Esophagus (tissue), 2 donors: ENCODE data around the gene MEAF6. TPM values are rescaled to one million over a fixed set of nuclear protein-coding genes. Genes with fewer than 3 reads are reported as not detected.

Source experiments
- H3K27ac ChIP-seq, 2 donors: one replicate each; pipeline ENCODE4 v1.5.1; 2013; ENCODE audit warnings: low read depth in 2 of 2, mild to moderate bottlenecking in 2 of 2, inconsistent platforms in 1 of 2, low read length in 1 of 2, moderate library complexity in 1 of 2
- H3K27me3 ChIP-seq, 2 donors: one replicate each; pipeline ENCODE4 v1.6.1; 2013; ENCODE audit warnings: low read length in 2 of 2, control low read depth in 1 of 2, mild to moderate bottlenecking in 1 of 2; ENCODE audit not compliant: insufficient read depth in 2 of 2, control insufficient read depth in 1 of 2
- H3K36me3 ChIP-seq, 2 donors: one replicate each; pipeline ENCODE4 v1.6.1; 2013; ENCODE audit warnings: low read length in 1 of 2; ENCODE audit not compliant: control insufficient read depth in 2 of 2, insufficient read depth in 2 of 2
- H3K4me1 ChIP-seq, 2 donors: one replicate each; pipeline ENCODE4 v1.6.1; 2013; ENCODE audit warnings: low read length in 1 of 2; ENCODE audit not compliant: control insufficient read depth in 2 of 2, insufficient read depth in 2 of 2
- H3K4me3 ChIP-seq, 2 donors: one replicate each; pipeline ENCODE4 v1.5.1; 2013; ENCODE audit warnings: low read length in 2 of 2, mild to moderate bottlenecking in 2 of 2, low read depth in 1 of 2, moderate library complexity in 1 of 2
- H3K9me3 ChIP-seq, 2 donors: one replicate each; pipeline ENCODE4 v1.6.1; 2013; ENCODE audit warnings: mild to moderate bottlenecking in 2 of 2, low read depth in 1 of 2, low read length in 1 of 2, moderate library complexity in 1 of 2; ENCODE audit not compliant: control insufficient read depth in 2 of 2, insufficient read depth in 1 of 2
- WGBS, 2 donors: extraction: QIAGEN DNeasy Blood & Tissue Kit; methylation state at CpG; one replicate each; pipeline ENCODE4 v1.1.7; 2013; 5-methylcytosine and 5-hydroxymethylcytosine counted together
- polyA plus RNA-seq, 2 donors: library from polyadenylated mRNA; stranded (reverse); fragments of 200-250 nt; gene quantifications; one replicate each; pipeline ENCODE4 v1.2.3, GENCODE V29; 2013
- donor health status: healthy with polysubstance abuse.
- donor health status: Bipolar disorder and iron deficiency.

Gene MEAF6
- polyA plus RNA-seq, 2 donors = 28.8 to 33.9 TPM

GRCh38 chr1:37475380-37476086, 39.0 kb downstream of the MEAF6 start:
- Histone ChIP-seq H3K9me3 (no peaks in the 10 kb centered on the region), H3K4me3 (peak overlapping the region; percentile 70), H3K4me1 (peaks cover 18 to 55% of the 10 kb centered on the region in 2 donors), H3K27me3 (no peaks in the 10 kb centered on the region), H3K27ac (peak overlapping the region; percentile 92 to 98), H3K36me3 (peaks cover 5 to 24% of the 10 kb centered on the region in 2 donors)
- WGBS, 2 donors = 53 to 55% methylated on average over 24 of the region's 24 CpGs

GRCh38 chr1:37474697-37475379, 39.7 kb downstream of the MEAF6 start:
- Histone ChIP-seq H3K27me3 (no peaks in the 10 kb centered on the region), H3K9me3 (no peaks in the 10 kb centered on the region), H3K27ac (peak overlapping the region; percentile 92 to 98), H3K4me1 (peaks cover 14 to 48% of the 10 kb centered on the region in 2 donors), H3K4me3 (peak overlapping the region; percentile 70), H3K36me3 (peaks cover 4 to 17% of the 10 kb centered on the region in 2 donors)
- 1% methylated on average over 32 to 38 of the region's 38 CpGs for WGBS, 2 donors

- Histone ChIP-seq H3K27me3 (no peaks in the 10 kb centered on the region), H3K4me3 (peak within 1 kb of the TSS; percentile 70), H3K36me3 (peaks cover 4 to 17% of the 10 kb centered on the region in 2 donors), H3K9me3 (no peaks in the 10 kb centered on the region), H3K27ac (peak within 1 kb of the TSS; percentile 92 to 98), H3K4me1 (peaks cover 13 to 44% of the 10 kb centered on the region in 2 donors)
- 1% methylated on average over 53 to 78 of the region's 78 CpGs for WGBS, 2 donors
These were observed 40.4 kb downstream of the MEAF6 start, which contains the start of gene ZC3H12A for GRCh38 chr1:37474046-37474696. ZC3H12A (plus strand) TSS chr1:37474580; CDS start chr1:37475497, 917 bp downstream.

- H3K4me1 ChIP-seq = peaks cover 13 to 42% of the 10 kb centered on the region in 2 donors
- WGBS, 2 donors = 21 to 25% methylated on average over 12 of the region's 12 CpGs
- no peaks in the 10 kb centered on the region for H3K9me3 ChIP-seq
These were observed 41.0 kb downstream of the MEAF6 start for GRCh38 chr1:37473431-37474045.

GRCh38 chr1:37472994-37473393, 41.6 kb downstream of the MEAF6 start:
- Histone ChIP-seq H3K4me1 (peaks cover 12 to 37% of the 10 kb centered on the region in 2 donors), H3K9me3 (no peaks in the 10 kb centered on the region), H3K4me3 (no peak overlapping the region), H3K27ac (peak overlapping the region in 1 of 2 donors; percentile 98), H3K27me3 (no peaks in the 10 kb centered on the region), H3K36me3 (peaks cover 3 to 13% of the 10 kb centered on the region in 2 donors)
- WGBS, 2 donors = 67 to 72% methylated on average over 1 of the region's 1 CpG

More at GRCh38 chr1:37473431-37474045, 41.0 kb downstream of the MEAF6 start:
- peaks cover 4 to 17% of the 10 kb centered on the region in 2 donors for H3K36me3 ChIP-seq
- H3K27ac ChIP-seq = peak overlapping the region; percentile 86 to 98
- H3K27me3 ChIP-seq = no peaks in the 10 kb centered on the region
- H3K4me3 ChIP-seq = peak overlapping the region; percentile 70

GRCh38 chr1:37472281-37472680, 42.3 kb downstream of the MEAF6 start:
- H3K36me3 ChIP-seq = peaks cover 0 to 7% of the 10 kb centered on the region in 2 donors
- H3K9me3 ChIP-seq = no peaks in the 10 kb centered on the region
- no peaks in the 10 kb centered on the region for H3K27me3 ChIP-seq
- peak overlapping the region; percentile 87 to 88 for H3K27ac ChIP-seq
- no peak overlapping the region for H3K4me3 ChIP-seq
- 66 to 72% methylated on average over 7 of the region's 7 CpGs for WGBS, 2 donors
- H3K4me1 ChIP-seq = peaks cover 6 to 33% of the 10 kb centered on the region in 2 donors

GRCh38 chr1:37471345-37472231, 43.0 kb downstream of the MEAF6 start:
- H3K36me3 ChIP-seq = peaks cover 0 to 7% of the 10 kb centered on the region in 2 donors
- H3K27ac ChIP-seq = peak overlapping the region; percentile 87 to 88
- peak overlapping the region; percentile 3 to 4 for H3K4me3 ChIP-seq
- no peaks in the 10 kb centered on the region for H3K27me3 ChIP-seq
- 16 to 19% methylated on average over 13 of the region's 13 CpGs for WGBS, 2 donors
- H3K9me3 ChIP-seq = no peaks in the 10 kb centered on the region
- H3K4me1 ChIP-seq = peaks cover 0 to 27% of the 10 kb centered on the region in 2 donors

GRCh38 chr1:37469386-37469785, 45.2 kb downstream of the MEAF6 start:
- Histone ChIP-seq H3K4me3 (no peak overlapping the region), H3K9me3 (no peaks in the 10 kb centered on the region), H3K36me3 (no peaks in the 10 kb centered on the region), H3K27me3 (no peaks in the 10 kb centered on the region), H3K4me1 (peaks cover 0 to 17% of the 10 kb centered on the region in 2 donors), H3K27ac (no peak overlapping the region)
- WGBS, 2 donors = 85 to 89% methylated on average over 3 of the region's 3 CpGs
